ENCODE data around the gene TTC17. TPM values are rescaled to one million over a fixed set of nuclear protein-coding genes. Genes with fewer than 3 reads are reported as not detected.

The TTC17 gene
- total RNA-seq, 2 donors from 2014 or later, result 103 to 122 TPM

- H3K27ac ChIP-seq (ENCODE audit: low read depth, low read length), result no peak overlapping the region
- H3K9me3 ChIP-seq (ENCODE audit: control insufficient read depth, low read length), result no peaks in the 10 kb centered on the region
- no peak for TF ChIP-seq CTCF (conservative IDR thresholded peaks at IDR 0.05)
- no peak for DNase-seq
- Mint-ChIP-seq H3K9me3 (no peaks in the 10 kb centered on the region), H3K27ac (no peak overlapping the region), H3K36me3 (ENCODE audit: low read depth) (no peaks in the 10 kb centered on the region), H3K4me3 (no peak overlapping the region), H3K27me3 (ENCODE audit: insufficient read depth) (peaks cover 13% of the 10 kb centered on the region), H3K4me1 (peaks cover 11% of the 10 kb centered on the region)
- WGBS, 2 experiments (ENCODE audit: insufficient coverage in 1 of 2, insufficient read length in 1 of 2), result 92 to 94% methylated on average over 5 of the region's 5 CpGs
- H3K36me3 ChIP-seq (ENCODE audit: control insufficient read depth, insufficient read depth, low read length), result no peaks in the 10 kb centered on the region
- H3K4me3 ChIP-seq (ENCODE audit: low read length), result no peak overlapping the region
- no peaks in the 10 kb centered on the region for H3K27me3 ChIP-seq (ENCODE audit: control insufficient read depth, insufficient read depth, low read length, poor library complexity, severe bottlenecking)
- no peaks in the 10 kb centered on the region for H3K4me1 ChIP-seq (ENCODE audit: control insufficient read depth, insufficient read depth, low read length)
- H3K9ac ChIP-seq (ENCODE audit: extremely low read depth, low read length, poor library complexity, severe bottlenecking), result no peak overlapping the region
These were observed 148.5 kb downstream of the TTC17 start for GRCh38 chr11:43507171-43507570.

GRCh38 chr11:43508511-43508918 is 149.8 kb downstream of the TTC17 start:
- Mint-ChIP-seq H3K4me1 (peaks cover 11% of the 10 kb centered on the region), H3K4me3 (no peak overlapping the region), H3K27me3 (ENCODE audit: insufficient read depth) (peaks cover 20% of the 10 kb centered on the region), H3K36me3 (ENCODE audit: low read depth) (no peaks in the 10 kb centered on the region), H3K27ac (no peak overlapping the region), H3K9me3 (peaks cover 3% of the 10 kb centered on the region)
- Histone ChIP-seq H3K36me3 (ENCODE audit: control insufficient read depth, insufficient read depth, low read length) (no peaks in the 10 kb centered on the region), H3K27me3 (ENCODE audit: control insufficient read depth, insufficient read depth, low read length, poor library complexity, severe bottlenecking) (no peaks in the 10 kb centered on the region), H3K4me1 (ENCODE audit: control insufficient read depth, insufficient read depth, low read length) (no peaks in the 10 kb centered on the region), H3K9ac (ENCODE audit: extremely low read depth, low read length, poor library complexity, severe bottlenecking) (no peak overlapping the region), H3K27ac (ENCODE audit: low read depth, low read length) (no peak overlapping the region), H3K9me3 (ENCODE audit: control insufficient read depth, low read length) (peaks cover 4% of the 10 kb centered on the region), H3K4me3 (ENCODE audit: low read length) (no peak overlapping the region)
- 56 to 80% methylated on average over 1 to 3 of the region's 3 CpGs for WGBS, 2 experiments (ENCODE audit: insufficient coverage in 1 of 2, insufficient read length in 1 of 2)
- peak; percentile 66 for DNase-seq
- no peak for TF ChIP-seq CTCF (conservative IDR thresholded peaks at IDR 0.05)

GRCh38 chr11:43511959-43512358 is 153.2 kb downstream of the TTC17 start:
- Mint-ChIP-seq H3K27ac (no peak overlapping the region), H3K4me1 (peaks cover 11% of the 10 kb centered on the region), H3K36me3 (ENCODE audit: low read depth) (no peaks in the 10 kb centered on the region), H3K27me3 (ENCODE audit: insufficient read depth) (peaks cover 24% of the 10 kb centered on the region), H3K4me3 (no peak overlapping the region), H3K9me3 (peaks cover 3% of the 10 kb centered on the region)
- Histone ChIP-seq H3K27me3 (ENCODE audit: control insufficient read depth, insufficient read depth, low read length, poor library complexity, severe bottlenecking) (no peaks in the 10 kb centered on the region), H3K36me3 (ENCODE audit: control insufficient read depth, insufficient read depth, low read length) (no peaks in the 10 kb centered on the region), H3K27ac (ENCODE audit: low read depth, low read length) (no peak overlapping the region), H3K9me3 (ENCODE audit: control insufficient read depth, low read length) (peaks cover 4% of the 10 kb centered on the region), H3K4me3 (ENCODE audit: low read length) (no peak overlapping the region), H3K4me1 (ENCODE audit: control insufficient read depth, insufficient read depth, low read length) (no peaks in the 10 kb centered on the region), H3K9ac (ENCODE audit: extremely low read depth, low read length, poor library complexity, severe bottlenecking) (no peak overlapping the region)
- WGBS, 2 experiments (ENCODE audit: insufficient coverage in 1 of 2, insufficient read length in 1 of 2), result 79 to 93% methylated on average over 2 to 6 of the region's 6 CpGs
- no peak for TF ChIP-seq CTCF (conservative IDR thresholded peaks at IDR 0.05)
- no peak for DNase-seq
